Activated CD8-positive, alpha-beta T cell treated with anti-CD3 and anti-CD28 coated beads for 36 hours (primary cell): Measurements from ENCODE around the gene WDR4. TPM values are rescaled to one million over a fixed set of nuclear protein-coding genes. Genes with fewer than 3 reads are reported as not detected.

Experiments used
- ATAC-seq: fragments of 200-7000 bp; cut with Tn5 transposase; one replicate; pipeline ENCODE4 v1.10.0; 2021; ENCODE audit warnings: mild to moderate bottlenecking, moderate library complexity
- CTCF ChIA-PET: fragments of 350-600 bp; sonication (Branson Sonifier 250); formaldehyde crosslinking; loops from one replicate; lab custom pipeline; 2021; ENCODE audit warnings: antibody characterized with exemption; lab: Charles Lee
- POLR2A ChIA-PET: fragments of 350-600 bp; sonication (Branson Sonifier 250); formaldehyde crosslinking; loops from one replicate; lab custom pipeline; 2021; ENCODE audit warnings: antibody characterized with exemption; lab: Charles Lee
- DNase-seq: peaks from one replicate; pipeline ENCODE4 v3.0.0-alpha.2; 2020
- H3K27ac Mint-ChIP-seq: one replicate; pipeline ENCODE4 v1.8.0; 2021; ENCODE audit warnings: mild to moderate bottlenecking, mixed read lengths
- H3K27me3 Mint-ChIP-seq: one replicate; pipeline ENCODE4 v1.8.0; 2021; ENCODE audit warnings: mixed read lengths
- H3K36me3 Mint-ChIP-seq: one replicate; pipeline ENCODE4 v1.8.0; 2021; ENCODE audit warnings: low read depth, mixed read lengths
- H3K4me1 Mint-ChIP-seq: one replicate; pipeline ENCODE4 v1.8.0; 2021; ENCODE audit warnings: low read depth, mixed read lengths
- H3K4me3 Mint-ChIP-seq: one replicate; pipeline ENCODE4 v1.8.0; 2021; ENCODE audit warnings: mild to moderate bottlenecking, moderate library complexity, mixed read lengths
- H3K9me3 Mint-ChIP-seq: one replicate; pipeline ENCODE4 v1.8.0; 2021; ENCODE audit warnings: mixed read lengths
- intact Hi-C: fragments of 100-400 bp; cut with micrococcal nuclease; formaldehyde crosslinking; loops from one replicate; pipeline ENCODE4 v1.10.0; 2022
- total RNA-seq, 2 experiments: library from RNA; stranded (reverse); gene quantifications; one replicate each; pipeline ENCODE4 v1.2.3, GENCODE V29; 2021
- TF ChIP-seq, protein P1 (sequence below): fragments of 200-600 bp; IDR thresholded peaks from one replicate; pipeline ENCODE4 v1.8.0; 2022; ENCODE audit warnings: antibody characterized with exemption, mild to moderate bottlenecking

WDR4 gene
- total RNA-seq, 2 experiments from 2014 or later, result 49.8 to 53.5 TPM

DNA sequence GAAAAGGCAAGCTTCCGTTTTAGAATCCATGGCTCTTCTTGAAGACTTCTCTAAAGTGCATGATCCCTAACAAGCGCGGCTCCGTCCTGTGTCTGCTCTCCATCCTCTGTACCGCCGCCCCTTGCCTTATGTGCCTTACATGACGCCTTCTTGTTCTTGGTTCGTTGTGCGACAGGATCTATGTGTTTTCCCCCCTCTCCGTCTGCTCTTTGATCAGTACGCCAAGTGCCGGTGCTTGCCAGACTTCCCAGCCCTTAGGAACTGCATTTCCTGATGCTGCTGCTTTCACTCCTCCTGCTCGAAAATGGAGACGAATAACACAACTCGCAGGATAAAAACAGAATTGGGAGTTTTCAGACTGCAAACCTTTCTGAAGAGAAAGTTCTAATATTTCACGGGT, 26.9 kb upstream of the WDR4 start:
- Mint-ChIP-seq H3K27ac (no peak overlapping the region), H3K4me3 (no peak overlapping the region), H3K36me3 (peaks cover 35% of the 10 kb centered on the region), H3K27me3 (no peaks in the 10 kb centered on the region), H3K4me1 (peaks cover 5% of the 10 kb centered on the region), H3K9me3 (no peaks in the 10 kb centered on the region)
- ChIA-PET CTCF (no interaction called here), POLR2A (no interaction called here)
- TF ChIP-seq, protein P1, sequence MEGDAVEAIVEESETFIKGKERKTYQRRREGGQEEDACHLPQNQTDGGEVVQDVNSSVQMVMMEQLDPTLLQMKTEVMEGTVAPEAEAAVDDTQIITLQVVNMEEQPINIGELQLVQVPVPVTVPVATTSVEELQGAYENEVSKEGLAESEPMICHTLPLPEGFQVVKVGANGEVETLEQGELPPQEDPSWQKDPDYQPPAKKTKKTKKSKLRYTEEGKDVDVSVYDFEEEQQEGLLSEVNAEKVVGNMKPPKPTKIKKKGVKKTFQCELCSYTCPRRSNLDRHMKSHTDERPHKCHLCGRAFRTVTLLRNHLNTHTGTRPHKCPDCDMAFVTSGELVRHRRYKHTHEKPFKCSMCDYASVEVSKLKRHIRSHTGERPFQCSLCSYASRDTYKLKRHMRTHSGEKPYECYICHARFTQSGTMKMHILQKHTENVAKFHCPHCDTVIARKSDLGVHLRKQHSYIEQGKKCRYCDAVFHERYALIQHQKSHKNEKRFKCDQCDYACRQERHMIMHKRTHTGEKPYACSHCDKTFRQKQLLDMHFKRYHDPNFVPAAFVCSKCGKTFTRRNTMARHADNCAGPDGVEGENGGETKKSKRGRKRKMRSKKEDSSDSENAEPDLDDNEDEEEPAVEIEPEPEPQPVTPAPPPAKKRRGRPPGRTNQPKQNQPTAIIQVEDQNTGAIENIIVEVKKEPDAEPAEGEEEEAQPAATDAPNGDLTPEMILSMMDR, result no peak
- no peak for ATAC-seq
- no peak for DNase-seq
- intact Hi-C loops, result no loop called here

DNA sequence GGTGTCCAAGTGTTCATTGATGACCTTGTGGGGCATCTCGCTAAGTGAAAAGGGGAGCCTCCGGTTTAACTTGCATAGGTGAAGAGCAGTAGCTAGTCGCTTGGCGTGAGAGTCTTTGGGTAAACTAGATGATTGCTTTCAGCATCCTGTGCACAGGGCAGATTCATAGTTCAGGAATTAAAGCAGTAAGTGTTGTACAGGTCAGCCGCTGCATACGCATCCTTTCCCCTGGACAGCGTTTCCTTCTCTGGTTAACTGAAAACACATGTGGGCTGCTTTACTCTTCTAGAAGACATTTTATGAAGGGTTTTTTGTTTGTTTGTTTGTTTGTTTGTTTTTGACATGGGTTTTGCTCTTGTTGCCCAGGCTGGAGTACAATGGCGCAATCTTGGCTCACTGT, 25.9 kb upstream of the WDR4 start:
- Mint-ChIP-seq H3K9me3 (no peaks in the 10 kb centered on the region), H3K4me1 (peaks cover 5% of the 10 kb centered on the region), H3K27me3 (no peaks in the 10 kb centered on the region), H3K27ac (no peak overlapping the region), H3K36me3 (peaks cover 33% of the 10 kb centered on the region), H3K4me3 (no peak overlapping the region)
- TF ChIP-seq, protein P1, result no peak
- ChIA-PET POLR2A (interaction anchor here (1.2 kb wide), 1 partner anchor 24 kb away, joined by 4 read pairs; no protein-coding TSS in a partner anchor), CTCF (no interaction called here)
- ATAC-seq (no peak), DNase-seq (no peak)
- intact Hi-C loops, result no loop called here

DNA sequence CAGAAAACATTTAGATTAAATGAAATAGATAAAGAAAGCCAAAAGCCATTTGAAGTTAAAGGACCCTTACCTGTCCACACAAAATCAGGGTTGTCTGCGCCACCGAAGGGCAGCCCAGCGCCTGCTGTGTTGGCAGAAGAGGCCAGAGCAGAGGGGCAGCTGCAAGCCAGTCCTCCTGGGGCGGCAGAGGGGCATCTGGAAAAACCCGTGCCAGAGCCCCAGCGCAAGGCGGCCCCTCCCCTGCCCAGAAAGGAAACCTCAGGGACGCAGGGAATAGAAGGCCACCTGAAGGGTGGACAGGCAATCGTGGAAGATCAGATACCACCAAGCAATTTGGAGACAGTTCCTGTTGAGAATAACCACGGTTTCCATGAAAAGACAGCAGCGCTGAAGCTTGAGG, 24.5 kb upstream of the WDR4 start:
- H3K36me3 Mint-ChIP-seq, result peaks cover 30% of the 10 kb centered on the region
- no peaks in the 10 kb centered on the region for H3K9me3 Mint-ChIP-seq
- peaks cover 7% of the 10 kb centered on the region for H3K4me1 Mint-ChIP-seq
- intact Hi-C loops, result no loop called here
- no peaks in the 10 kb centered on the region for H3K27me3 Mint-ChIP-seq
- CTCF ChIA-PET, result interaction anchor here (0.6 kb wide), 1 partner anchor 18 kb away, joined by 3 read pairs; no protein-coding TSS in a partner anchor
- DNase-seq (no peak), ATAC-seq (no peak)
- POLR2A ChIA-PET, result interaction anchor here (1.2 kb wide), 1 partner anchor 22 kb away, joined by 4 read pairs; no protein-coding TSS in a partner anchor
- H3K27ac Mint-ChIP-seq, result no peak overlapping the region
- H3K4me3 Mint-ChIP-seq, result no peak overlapping the region
- TF ChIP-seq, protein P1, result no peak

DNA sequence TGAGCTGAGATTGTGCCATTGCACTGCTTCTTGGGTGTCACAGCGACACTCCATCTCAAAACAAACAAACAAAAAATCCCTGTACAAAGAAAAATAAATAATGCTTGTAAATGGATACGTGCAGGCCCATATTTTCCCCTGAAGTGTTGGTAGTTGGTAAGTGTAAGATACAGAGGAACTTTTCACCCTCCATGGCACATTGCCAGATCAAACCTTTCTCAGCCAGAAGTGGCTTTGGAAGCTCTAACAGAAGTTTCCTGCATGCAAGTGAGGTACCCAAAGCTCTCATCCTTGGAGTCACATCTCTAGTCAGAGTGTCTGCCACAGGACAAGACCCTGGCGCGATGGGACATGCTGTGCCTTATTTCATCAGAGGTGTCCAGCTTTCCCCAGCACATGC, 21.1 kb upstream of the WDR4 start:
- peaks cover 14% of the 10 kb centered on the region for H3K4me1 Mint-ChIP-seq
- no peak for DNase-seq
- intact Hi-C loops, result no loop called here
- TF ChIP-seq, protein P1, result no peak
- no peak overlapping the region for H3K27ac Mint-ChIP-seq
- CTCF ChIA-PET, result no interaction called here
- H3K4me3 Mint-ChIP-seq, result no peak overlapping the region
- POLR2A ChIA-PET, result interaction anchor here (0.9 kb wide), 1 partner anchor 12 kb away, joined by 3 read pairs; no protein-coding TSS in a partner anchor
- ATAC-seq, result no peak
- H3K36me3 Mint-ChIP-seq, result peaks cover 29% of the 10 kb centered on the region
- H3K27me3 Mint-ChIP-seq, result no peaks in the 10 kb centered on the region
- no peaks in the 10 kb centered on the region for H3K9me3 Mint-ChIP-seq

DNA sequence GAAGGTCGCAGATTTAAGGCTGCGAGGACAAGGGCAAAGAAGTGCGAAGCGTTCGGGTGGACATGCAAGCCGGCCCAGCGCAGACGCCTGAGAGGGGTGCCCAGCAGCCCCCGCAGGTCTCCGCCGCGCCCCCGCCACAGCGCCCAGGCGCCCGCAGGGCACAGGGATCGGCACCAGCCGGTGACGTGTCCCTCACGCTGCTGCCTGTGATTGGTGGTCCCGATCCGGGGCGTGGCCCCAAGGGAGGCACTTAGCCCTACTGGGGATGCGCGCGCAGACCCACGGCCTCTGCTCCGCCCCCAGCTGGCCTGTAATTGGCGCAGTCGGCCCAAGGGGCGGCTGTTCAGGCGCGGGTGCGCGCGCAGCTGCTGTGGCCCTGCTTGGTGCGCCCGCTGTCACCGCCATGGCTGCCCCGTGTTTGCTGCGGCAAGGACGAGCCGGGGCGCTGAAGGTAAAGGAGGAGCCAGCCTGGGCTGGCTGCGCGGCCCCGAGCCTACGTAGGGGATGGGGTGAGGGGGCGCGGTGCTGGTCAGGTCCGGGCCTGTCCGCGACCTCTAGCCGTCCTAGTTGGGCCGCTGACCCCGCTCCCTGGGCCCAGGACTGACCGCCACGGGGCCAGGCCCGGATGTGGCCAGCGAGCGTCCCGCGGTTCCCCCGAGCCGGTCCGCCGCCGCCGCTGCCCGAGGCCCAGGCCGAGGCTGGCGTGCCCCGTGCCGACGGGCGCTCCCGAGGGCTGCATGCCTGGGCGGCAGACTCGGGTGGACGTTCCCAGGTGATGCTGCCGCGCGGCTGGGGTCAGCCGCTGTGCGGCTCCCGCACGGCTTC, 13.8 kb upstream of the WDR4 start, which contains the start of gene NDUFV3:
TSS of gene NDUFV3 (plus strand) at position 379 of the 825 bp plus-strand sequence. CDS start at position 404, 25 bp downstream.
- Mint-ChIP-seq H3K4me3 (peak within 1 kb of the TSS; percentile 87), H3K4me1 (peaks cover 11% of the 10 kb centered on the region), H3K36me3 (peaks cover 10% of the 10 kb centered on the region), H3K27me3 (no peaks in the 10 kb centered on the region), H3K9me3 (no peaks in the 10 kb centered on the region), H3K27ac (peak within 1 kb of the TSS; percentile 92)
- CTCF ChIA-PET, result interaction anchor here (0.7 kb wide), 1 partner anchor 31 kb away, joined by 3 read pairs; no protein-coding TSS in a partner anchor
- ATAC-seq (peak; percentile 96), DNase-seq (peak; percentile 100)
- intact Hi-C loops, result no loop called here
- POLR2A ChIA-PET, result interaction anchor here (0.7 to 2.3 kb wide), 6 partner anchors 11 to 99 kb away, joined by 3 to 21 read pairs (median 6); partner anchors contain the start of gene WDR4
- TF ChIP-seq, protein P1, result no peak
